GM12878 (cell line): ENCODE measurements around the gene RHEB.

Experiments
- CHD1 ChIP-seq: IDR thresholded peaks from 2 replicates; pipeline ENCODE4 v1.6.1; 2012; ENCODE audit warnings: low read depth, low read length, improper control_type of control experiment
- CHD4 ChIP-seq: fragments of 200-600 bp; sonication (generic); IDR thresholded peaks from 2 replicates; pipeline ENCODE4 v1.6.1; 2016; ENCODE audit warnings: mild to moderate bottlenecking
- ESRRA ChIP-seq: IDR thresholded peaks from 2 replicates; pipeline ENCODE4 v1.6.1; 2012; ENCODE audit warnings: mild to moderate bottlenecking, low read length, improper control_type of control experiment
- EZH2 ChIP-seq: IDR thresholded peaks from 2 replicates; pipeline ENCODE4 v1.6.1; 2012; ENCODE audit warnings: low read depth, mild to moderate bottlenecking, control low read depth, inconsistent platforms, low read length, borderline replicate concordance; ENCODE audit not compliant: control insufficient read depth
- MLLT1 ChIP-seq: fragments of 450-650 bp; IDR thresholded peaks from 2 replicates; pipeline ENCODE4 v1.6.1; 2016; ENCODE audit warnings: mild to moderate bottlenecking
- RB1 ChIP-seq: fragments of 450-650 bp; formaldehyde crosslinking; IDR thresholded peaks from 2 replicates; pipeline ENCODE4 v1.6.1; 2017; ENCODE audit warnings: mild to moderate bottlenecking, borderline replicate concordance
- ZBTB40 ChIP-seq: fragments of 450-650 bp; IDR thresholded peaks from 2 replicates; pipeline ENCODE4 v1.6.1; 2016; ENCODE audit warnings: mild to moderate bottlenecking, moderate library complexity, borderline replicate concordance
- ZNF274 ChIP-seq: IDR thresholded peaks from one replicate; pipeline ENCODE4 v1.8.0; 2011; ENCODE audit not compliant: insufficient read length, insufficient read depth
- ZNF592 ChIP-seq: fragments of 450-650 bp; IDR thresholded peaks from 2 replicates; pipeline ENCODE4 v1.6.1; 2017; ENCODE audit warnings: mild to moderate bottlenecking, moderate library complexity
- ZZZ3 ChIP-seq: IDR thresholded peaks from 2 replicates; pipeline ENCODE4 v1.6.1; 2011; ENCODE audit warnings: low read depth; ENCODE audit not compliant: control insufficient read depth, insufficient read length
- TF ChIP-seq, protein P1 (sequence below): fragments of 450-650 bp; IDR thresholded peaks from 2 replicates; pipeline ENCODE4 v1.6.1; 2014; ENCODE audit warnings: mild to moderate bottlenecking
- TF ChIP-seq, protein P2 (sequence below), 3 experiments: IDR thresholded peaks in 2 of 3; conservative IDR thresholded peaks in 1 of 3; 2 replicates each; pipeline ENCODE4 v1.5.1; 2011; ENCODE audit warnings: low read depth in 3 of 3, low read length in 3 of 3, mild to moderate bottlenecking in 3 of 3, control low read depth in 2 of 3, moderate library complexity in 2 of 3, inconsistent platforms in 1 of 3, mixed read lengths in 1 of 3; ENCODE audit not compliant: control insufficient read depth in 2 of 3, insufficient read depth in 1 of 3; ENCODE audit errors: extremely low read depth in 1 of 3
- TF ChIP-seq, protein P3 (sequence below): IDR thresholded peaks from 2 replicates; pipeline ENCODE4 v1.6.1; 2012; ENCODE audit warnings: low read length, inconsistent platforms
- TF ChIP-seq, protein P4 (sequence below): fragments of 450-650 bp; IDR thresholded peaks from 2 replicates; pipeline ENCODE4 v1.6.1; 2017; ENCODE audit warnings: mild to moderate bottlenecking

- TF ChIP-seq, protein P1, sequence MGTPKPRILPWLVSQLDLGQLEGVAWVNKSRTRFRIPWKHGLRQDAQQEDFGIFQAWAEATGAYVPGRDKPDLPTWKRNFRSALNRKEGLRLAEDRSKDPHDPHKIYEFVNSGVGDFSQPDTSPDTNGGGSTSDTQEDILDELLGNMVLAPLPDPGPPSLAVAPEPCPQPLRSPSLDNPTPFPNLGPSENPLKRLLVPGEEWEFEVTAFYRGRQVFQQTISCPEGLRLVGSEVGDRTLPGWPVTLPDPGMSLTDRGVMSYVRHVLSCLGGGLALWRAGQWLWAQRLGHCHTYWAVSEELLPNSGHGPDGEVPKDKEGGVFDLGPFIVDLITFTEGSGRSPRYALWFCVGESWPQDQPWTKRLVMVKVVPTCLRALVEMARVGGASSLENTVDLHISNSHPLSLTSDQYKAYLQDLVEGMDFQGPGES: no peak
- no peak for TF ChIP-seq ZNF592
- TF ChIP-seq, protein P2, sequence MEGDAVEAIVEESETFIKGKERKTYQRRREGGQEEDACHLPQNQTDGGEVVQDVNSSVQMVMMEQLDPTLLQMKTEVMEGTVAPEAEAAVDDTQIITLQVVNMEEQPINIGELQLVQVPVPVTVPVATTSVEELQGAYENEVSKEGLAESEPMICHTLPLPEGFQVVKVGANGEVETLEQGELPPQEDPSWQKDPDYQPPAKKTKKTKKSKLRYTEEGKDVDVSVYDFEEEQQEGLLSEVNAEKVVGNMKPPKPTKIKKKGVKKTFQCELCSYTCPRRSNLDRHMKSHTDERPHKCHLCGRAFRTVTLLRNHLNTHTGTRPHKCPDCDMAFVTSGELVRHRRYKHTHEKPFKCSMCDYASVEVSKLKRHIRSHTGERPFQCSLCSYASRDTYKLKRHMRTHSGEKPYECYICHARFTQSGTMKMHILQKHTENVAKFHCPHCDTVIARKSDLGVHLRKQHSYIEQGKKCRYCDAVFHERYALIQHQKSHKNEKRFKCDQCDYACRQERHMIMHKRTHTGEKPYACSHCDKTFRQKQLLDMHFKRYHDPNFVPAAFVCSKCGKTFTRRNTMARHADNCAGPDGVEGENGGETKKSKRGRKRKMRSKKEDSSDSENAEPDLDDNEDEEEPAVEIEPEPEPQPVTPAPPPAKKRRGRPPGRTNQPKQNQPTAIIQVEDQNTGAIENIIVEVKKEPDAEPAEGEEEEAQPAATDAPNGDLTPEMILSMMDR (IDR thresholded peaks at IDR 0.05 in 2 of 3, conservative IDR thresholded peaks at IDR 0.05 in 1 of 3; ENCODE audit: control insufficient read depth in 2 of 3, extremely low read depth in 1 of 3, insufficient read depth in 1 of 3, low read depth in 3 of 3, low read length in 3 of 3): no peak
- TF ChIP-seq, protein P3, sequence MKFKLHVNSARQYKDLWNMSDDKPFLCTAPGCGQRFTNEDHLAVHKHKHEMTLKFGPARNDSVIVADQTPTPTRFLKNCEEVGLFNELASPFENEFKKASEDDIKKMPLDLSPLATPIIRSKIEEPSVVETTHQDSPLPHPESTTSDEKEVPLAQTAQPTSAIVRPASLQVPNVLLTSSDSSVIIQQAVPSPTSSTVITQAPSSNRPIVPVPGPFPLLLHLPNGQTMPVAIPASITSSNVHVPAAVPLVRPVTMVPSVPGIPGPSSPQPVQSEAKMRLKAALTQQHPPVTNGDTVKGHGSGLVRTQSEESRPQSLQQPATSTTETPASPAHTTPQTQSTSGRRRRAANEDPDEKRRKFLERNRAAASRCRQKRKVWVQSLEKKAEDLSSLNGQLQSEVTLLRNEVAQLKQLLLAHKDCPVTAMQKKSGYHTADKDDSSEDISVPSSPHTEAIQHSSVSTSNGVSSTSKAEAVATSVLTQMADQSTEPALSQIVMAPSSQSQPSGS: no peak
- TF ChIP-seq, protein P4, sequence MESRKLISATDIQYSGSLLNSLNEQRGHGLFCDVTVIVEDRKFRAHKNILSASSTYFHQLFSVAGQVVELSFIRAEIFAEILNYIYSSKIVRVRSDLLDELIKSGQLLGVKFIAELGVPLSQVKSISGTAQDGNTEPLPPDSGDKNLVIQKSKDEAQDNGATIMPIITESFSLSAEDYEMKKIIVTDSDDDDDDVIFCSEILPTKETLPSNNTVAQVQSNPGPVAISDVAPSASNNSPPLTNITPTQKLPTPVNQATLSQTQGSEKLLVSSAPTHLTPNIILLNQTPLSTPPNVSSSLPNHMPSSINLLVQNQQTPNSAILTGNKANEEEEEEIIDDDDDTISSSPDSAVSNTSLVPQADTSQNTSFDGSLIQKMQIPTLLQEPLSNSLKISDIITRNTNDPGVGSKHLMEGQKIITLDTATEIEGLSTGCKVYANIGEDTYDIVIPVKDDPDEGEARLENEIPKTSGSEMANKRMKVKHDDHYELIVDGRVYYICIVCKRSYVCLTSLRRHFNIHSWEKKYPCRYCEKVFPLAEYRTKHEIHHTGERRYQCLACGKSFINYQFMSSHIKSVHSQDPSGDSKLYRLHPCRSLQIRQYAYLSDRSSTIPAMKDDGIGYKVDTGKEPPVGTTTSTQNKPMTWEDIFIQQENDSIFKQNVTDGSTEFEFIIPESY: no peak
- no peak for TF ChIP-seq RB1
- no peak for TF ChIP-seq ZNF274
- no peak for TF ChIP-seq CHD4
- TF ChIP-seq CHD1: no peak
- TF ChIP-seq MLLT1: no peak
- TF ChIP-seq ZZZ3: no peak
- TF ChIP-seq EZH2: no peak
- TF ChIP-seq ZBTB40: no peak
- no peak for TF ChIP-seq ESRRA
These were observed 85.1 kb downstream of the RHEB start for GRCh38 chr7:151434549-151434948.
